Upper lobe of left lung (tissue), 6 donors: Measurements from ENCODE around the gene MIER2. TPM values are rescaled to one million over a fixed set of nuclear protein-coding genes. Genes with fewer than 3 reads are reported as not detected.

Experiments
- ATAC-seq, 2 donors: fragments of 200-7000 bp; cut with Tn5 transposase; one replicate each; pipeline ENCODE4 v1.9.1; 2022; ENCODE audit warnings: mild to moderate bottlenecking in 2 of 2, moderate library complexity in 2 of 2; ENCODE audit not compliant: low FRiP score in 2 of 2
- DNase-seq, 2 donors: peaks; one replicate each; pipeline ENCODE4 v3.0.0-alpha.2; 2019 to 2020
- H3K27ac ChIP-seq, 4 donors: fragments of 200-600 bp; sonication (generic); one replicate each; pipeline ENCODE4 v1.5.1; 2016 to 2019
- H3K27me3 ChIP-seq, 4 donors: fragments of 200-600 bp; sonication (generic); one replicate each; pipeline ENCODE4 v1.5.1; 2017 to 2019
- H3K36me3 ChIP-seq, 4 donors: fragments of 200-600 bp; sonication (generic); one replicate each; pipeline ENCODE4 v1.5.1; 2016 to 2019
- H3K4me1 ChIP-seq, 4 donors: fragments of 200-600 bp; sonication (generic); one replicate each; pipeline ENCODE4 v1.5.1; 2018 to 2019
- H3K4me3 ChIP-seq, 4 donors: fragments of 200-600 bp; sonication (generic); one replicate each; pipeline ENCODE4 v1.5.1; 2017 to 2019; ENCODE audit warnings: mild to moderate bottlenecking in 2 of 4, moderate library complexity in 1 of 4
- H3K9me3 ChIP-seq, 4 donors: fragments of 200-600 bp; sonication (generic); one replicate each; pipeline ENCODE4 v1.5.1; 2018 to 2019
- CTCF ChIP-seq, 6 experiments: fragments of 450-650 bp in 4 of 6; fragments of 200-600 bp in 2 of 6; sonication (generic) in 2 of 6; IDR thresholded peaks; one replicate each; pipeline ENCODE4 v1.5.1; 2016 to 2019; ENCODE audit warnings: antibody characterized with exemption in 6 of 6
- EP300 ChIP-seq, 4 donors: sonication (generic); formaldehyde crosslinking; IDR thresholded peaks; one replicate each; pipeline ENCODE4 v1.5.1; 2017; ENCODE audit warnings: antibody characterized with exemption in 4 of 4, control low read depth in 2 of 4
- POLR2A ChIP-seq, 4 donors: fragments of 450-650 bp; IDR thresholded peaks; one replicate each; pipeline ENCODE4 v1.5.1; 2016 to 2017; ENCODE audit warnings: antibody characterized with exemption in 4 of 4, mild to moderate bottlenecking in 2 of 4
- POLR2AphosphoS5 ChIP-seq, 2 donors: sonication (generic); formaldehyde crosslinking; IDR thresholded peaks; one replicate each; pipeline ENCODE4 v1.5.1; 2017; ENCODE audit warnings: antibody characterized with exemption in 2 of 2
- WGBS, 2 donors: methylation state at CpG; one replicate each; pipeline ENCODE4 v1.1.5; 2017 to 2018; 5-methylcytosine and 5-hydroxymethylcytosine counted together
- total RNA-seq, 6 donors: library from RNA; depleted of rRNA in 4 of 6; stranded (reverse); fragments of >200 nt in 4 of 6; gene quantifications; one replicate each; pipeline versions ENCODE4 v1.1.0 to v1.2.1, GENCODE V29; 2016 to 2021
- donor health status: DM: no; HTN: no; CAD: no; lungs with moderate emphysema.
- donor health status: DM: no; HTN: yes; CAD: no; lungs with severe emphysema.

The MIER2 gene
- total RNA-seq, 6 donors from 2014 or later = 16.4 to 64.8 (median 31.7) TPM

GRCh38 chr19:367561-367960, 23.0 kb upstream of the MIER2 start:
- H3K9me3 ChIP-seq = no peaks in the 10 kb centered on the region
- WGBS, 2 donors = 89 to 93% methylated on average over 9 to 14 of the region's 14 CpGs
- H3K27ac ChIP-seq = no peak overlapping the region
- H3K27me3 ChIP-seq = no peaks in the 10 kb centered on the region
- no peak for TF ChIP-seq POLR2AphosphoS5 (IDR thresholded peaks at IDR 0.05)
- no peak for TF ChIP-seq EP300 (IDR thresholded peaks at IDR 0.05)
- TF ChIP-seq POLR2A (IDR thresholded peaks at IDR 0.05) = no peak
- TF ChIP-seq CTCF (IDR thresholded peaks at IDR 0.05) = no peak
- DNase-seq (no peak), ATAC-seq (no peak)
- no peak overlapping the region for H3K4me3 ChIP-seq
- no peaks in the 10 kb centered on the region for H3K36me3 ChIP-seq
- peaks cover 0 to 10% (median under 1%) of the 10 kb centered on the region in 4 donors for H3K4me1 ChIP-seq

DNA sequence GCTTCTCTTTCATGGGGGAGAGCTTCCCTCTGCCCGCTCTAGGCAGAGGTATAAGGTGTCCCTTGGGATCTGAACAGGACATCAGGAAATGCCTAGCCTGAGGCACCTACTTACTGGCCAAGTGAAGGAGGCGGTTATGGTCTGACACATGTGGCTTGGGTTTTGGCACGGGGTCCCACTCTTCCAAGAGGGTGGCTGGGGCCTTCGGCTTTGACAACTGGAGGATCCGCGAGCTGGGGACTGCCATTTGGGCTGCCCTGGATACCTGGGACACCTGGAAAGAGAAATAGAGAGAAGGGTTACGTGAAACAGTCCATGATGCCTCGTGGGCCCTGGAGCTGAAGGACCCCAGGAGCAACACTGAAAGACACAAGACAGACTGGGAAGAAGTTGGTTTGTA, 22.4 kb upstream of the MIER2 start:
- WGBS, 2 donors = 90 to 93% methylated on average over 5 to 8 of the region's 8 CpGs
- ATAC-seq (no peak), DNase-seq (no peak)
- Histone ChIP-seq H3K27ac (no peak overlapping the region), H3K9me3 (no peaks in the 10 kb centered on the region), H3K4me1 (peaks cover 0 to 4% (median 0%) of the 10 kb centered on the region in 4 donors), H3K4me3 (no peak overlapping the region), H3K36me3 (no peaks in the 10 kb centered on the region), H3K27me3 (no peaks in the 10 kb centered on the region)
- TF ChIP-seq EP300 (IDR thresholded peaks at IDR 0.05) = no peak
- no peak for TF ChIP-seq CTCF (IDR thresholded peaks at IDR 0.05)

- no peak overlapping the region for H3K4me3 ChIP-seq
- H3K9me3 ChIP-seq = no peaks in the 10 kb centered on the region
- ATAC-seq = no peak
- WGBS, 2 donors = 88 to 90% methylated on average over 17 of the region's 17 CpGs
- H3K36me3 ChIP-seq = no peaks in the 10 kb centered on the region
- TF ChIP-seq POLR2AphosphoS5 (IDR thresholded peaks at IDR 0.05) (no peak), CTCF (IDR thresholded peaks at IDR 0.05) (no peak), EP300 (IDR thresholded peaks at IDR 0.05) (no peak), POLR2A (IDR thresholded peaks at IDR 0.05) (no peak)
- H3K27ac ChIP-seq = no peak overlapping the region
- H3K27me3 ChIP-seq = no peaks in the 10 kb centered on the region
- peak in 1 of 2 donors; percentile 2 for DNase-seq
- H3K4me1 ChIP-seq = no peaks in the 10 kb centered on the region
Measured at GRCh38 chr19:366205-366783, 21.7 kb upstream of the MIER2 start.

DNA sequence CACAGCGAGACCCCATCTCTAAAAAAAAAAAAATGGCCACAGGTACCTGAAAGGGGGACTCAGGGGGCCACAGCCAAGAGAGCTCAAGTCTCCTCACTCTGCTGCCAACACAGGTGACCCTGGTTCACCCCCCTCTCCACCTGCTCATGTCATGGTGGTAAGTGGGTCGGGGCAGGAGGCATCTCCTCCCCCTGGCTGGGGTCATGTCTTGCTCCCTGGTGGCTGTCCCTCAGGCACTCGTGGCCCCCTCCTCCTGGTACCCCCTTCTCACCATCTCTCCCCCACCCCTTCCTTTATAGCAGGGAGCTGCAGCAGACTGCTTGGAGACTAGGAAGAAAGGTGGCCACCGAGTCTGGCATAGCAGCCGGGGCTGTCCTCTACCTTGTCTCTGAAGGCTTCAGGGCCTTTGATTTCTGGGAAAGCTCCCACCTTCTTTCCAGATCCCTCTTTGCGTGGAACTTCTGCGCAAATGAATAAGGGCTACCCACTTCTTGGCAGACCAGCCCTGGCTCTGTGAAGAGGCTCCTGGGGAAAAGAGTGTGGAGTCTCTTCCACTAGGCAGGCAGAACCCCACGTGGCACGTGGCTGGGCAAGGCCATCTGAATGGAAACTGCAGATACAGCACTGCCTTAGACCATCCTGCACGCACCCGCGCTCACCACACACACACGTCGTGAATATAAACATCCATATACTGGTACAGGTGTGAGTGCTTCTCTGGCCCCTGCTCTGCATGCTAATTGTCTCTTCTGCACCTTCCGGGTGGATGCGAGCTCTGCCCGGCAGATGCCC, 20.1 kb upstream of the MIER2 start:
- H3K27me3 ChIP-seq = no peaks in the 10 kb centered on the region
- WGBS, 2 donors = 68 to 76% methylated on average over 17 of the region's 17 CpGs
- no peaks in the 10 kb centered on the region for H3K4me1 ChIP-seq
- ATAC-seq (no peak), DNase-seq (peak in 1 of 2 donors; percentile 4)
- no peak overlapping the region for H3K4me3 ChIP-seq
- no peaks in the 10 kb centered on the region for H3K36me3 ChIP-seq
- H3K9me3 ChIP-seq = no peaks in the 10 kb centered on the region
- H3K27ac ChIP-seq = no peak overlapping the region
- TF ChIP-seq POLR2A (IDR thresholded peaks at IDR 0.05) (no peak), CTCF (IDR thresholded peaks at IDR 0.05) (no peak), EP300 (IDR thresholded peaks at IDR 0.05) (no peak), POLR2AphosphoS5 (IDR thresholded peaks at IDR 0.05) (no peak)
